K562 (cell line): ENCODE results near the gene LETM1. TPM values are rescaled to one million over a fixed set of nuclear protein-coding genes. Genes with fewer than 3 reads are reported as not detected.

Source experiments
- ASH1L ChIP-seq: fragments of 450-650 bp; IDR thresholded peaks from 2 replicates; pipeline ENCODE4 v1.6.1; 2018; ENCODE audit warnings: borderline replicate concordance, mild to moderate bottlenecking, low read depth; ENCODE audit not compliant: partially characterized antibody
- CHD1 ChIP-seq: fragments of 200-600 bp; sonication (generic); IDR thresholded peaks from one replicate; pipeline ENCODE4 v1.6.1; 2012; ENCODE audit warnings: mild to moderate bottlenecking, moderate library complexity, low read length, inconsistent platforms
- CSDE1 ChIP-seq, 2 experiments: fragments of 450-650 bp; IDR thresholded peaks; 2 replicates each; pipeline ENCODE4 v1.6.1; 2016; ENCODE audit warnings: mild to moderate bottlenecking in 1 of 2
- CXXC5 ChIP-seq: fragments of 250-450 bp; sonication (Bioruptor Pico); IDR thresholded peaks from 2 replicates; pipeline ENCODE4 v1.8.0; 2022; ENCODE audit warnings: inconsistent platforms, mild to moderate bottlenecking, moderate library complexity
- HDAC6 ChIP-seq: IDR thresholded peaks from 2 replicates; pipeline ENCODE4 v1.6.1; 2012; ENCODE audit warnings: low read depth, mild to moderate bottlenecking, control low read depth, inconsistent platforms, low read length, moderate library complexity
- IFI16 ChIP-seq: fragments of 250-450 bp; sonication (Bioruptor Pico); IDR thresholded peaks from 2 replicates; pipeline ENCODE4 v2.1.2; 2022; ENCODE audit warnings: mild to moderate bottlenecking, inconsistent platforms
- ILK ChIP-seq: fragments of 450-650 bp; IDR thresholded peaks from 2 replicates; pipeline ENCODE4 v1.6.1; 2016; ENCODE audit warnings: missing genetic modification characterization, low read depth, mild to moderate bottlenecking, missing compliant biosample characterization, moderate library complexity, borderline replicate concordance
- KDM5B ChIP-seq: fragments of 200-600 bp; sonication (generic); IDR thresholded peaks from 2 replicates; pipeline ENCODE4 v1.6.1; 2012; ENCODE audit warnings: low read depth, mild to moderate bottlenecking, moderate library complexity, low read length, control low read depth, inconsistent platforms; ENCODE audit not compliant: insufficient replicate concordance
- MAFK ChIP-seq: IDR thresholded peaks from 2 replicates; pipeline ENCODE4 v1.6.1; 2011; ENCODE audit warnings: low read length, improper control_type of control experiment
- NFXL1 ChIP-seq: fragments of 450-650 bp; formaldehyde crosslinking; IDR thresholded peaks from 2 replicates; pipeline ENCODE4 v1.4.0; 2021; ENCODE audit warnings: mild to moderate bottlenecking
- PKNOX1 ChIP-seq: fragments of 450-650 bp; IDR thresholded peaks from 2 replicates; pipeline ENCODE4 v1.6.1; 2016
- PYGO2 ChIP-seq: fragments of 450-650 bp; IDR thresholded peaks from 2 replicates; pipeline ENCODE4 v1.6.1; 2016; ENCODE audit warnings: mild to moderate bottlenecking, missing genetic modification characterization, moderate library complexity, missing compliant biosample characterization
- SMARCA4 ChIP-seq: fragments of 450-650 bp; IDR thresholded peaks from 2 replicates; pipeline ENCODE4 v1.6.1; 2016
- STAG1 ChIP-seq: sonication (generic); formaldehyde crosslinking; IDR thresholded peaks from 2 replicates; pipeline ENCODE4 v1.5.0; 2020; ENCODE audit warnings: missing genetic modification reagents, borderline replicate concordance
- YY1 ChIP-seq, 3 experiments: IDR thresholded peaks; 2 replicates each; pipeline ENCODE4 v1.6.1; 2011; ENCODE audit warnings: low read length in 2 of 3, mild to moderate bottlenecking in 2 of 3, moderate library complexity in 2 of 3, borderline replicate concordance in 1 of 3, control low read depth in 1 of 3, low read depth in 1 of 3; ENCODE audit not compliant: insufficient read depth in 3 of 3, insufficient replicate concordance in 2 of 3, control insufficient read depth in 1 of 3, insufficient read length in 1 of 3; ENCODE audit errors: extremely low read depth in 1 of 3
- ZNF324 ChIP-seq: fragments of 250-450 bp; sonication (Bioruptor Pico); IDR thresholded peaks from 2 replicates; pipeline ENCODE4 v1.4.0; 2020; ENCODE audit warnings: mild to moderate bottlenecking
- ZNF57 ChIP-seq: fragments of 450-650 bp; formaldehyde crosslinking; IDR thresholded peaks from 2 replicates; pipeline ENCODE4 v1.4.0; 2020; ENCODE audit warnings: mild to moderate bottlenecking, moderate library complexity
- ZSCAN29 ChIP-seq: fragments of 450-650 bp; IDR thresholded peaks from 2 replicates; pipeline ENCODE4 v1.6.1; 2017
- ZZZ3 ChIP-seq: fragments of 450-650 bp; IDR thresholded peaks from 2 replicates; pipeline ENCODE4 v1.6.1; 2016; ENCODE audit warnings: antibody characterized with exemption, mild to moderate bottlenecking, moderate library complexity
- polyA plus RNA-seq, 8 experiments: library from polyadenylated mRNA; depleted of rRNA in 4 of 8; stranded (reverse) in 5 of 8; unstranded in 3 of 8; fragments of >200 nt; fragmentation: Nextera tagmentation in 2 of 8; fragmentation: Illumina TruSeq in 1 of 8; extraction: Ambion mirVana in 2 of 8; extraction: Trizol in 1 of 8; gene quantifications; 2 replicates each; pipeline versions ENCODE4 v1.2.1 to v1.2.3, GENCODE V29; 2011 to 2014; ENCODE audit warnings: inconsistent platforms in 1 of 8, missing spikeins in 1 of 8
- total RNA-seq, 7 experiments: library from RNA; depleted of rRNA in 6 of 7; stranded (reverse); fragments of >200 nt in 6 of 7; fragmentation: Illumina TruSeq in 2 of 7; extraction: Trizol in 2 of 7; gene quantifications; 2 replicates each; pipeline versions ENCODE4 v1.2.1 to v1.2.3, GENCODE V29; 2011 to 2021; ENCODE audit warnings: low replicate concordance in 1 of 7
- TF ChIP-seq, protein P1 (sequence below): fragments of 250-450 bp; sonication (Bioruptor Pico); IDR thresholded peaks from 2 replicates; pipeline ENCODE4 v1.5.0; 2020; ENCODE audit warnings: mild to moderate bottlenecking, borderline replicate concordance
- TF ChIP-seq, protein P2 (sequence below): fragments of 250-450 bp; sonication (Bioruptor Pico); IDR thresholded peaks from 2 replicates; pipeline ENCODE4 v1.5.0; 2022; ENCODE audit warnings: mild to moderate bottlenecking
- TF ChIP-seq, protein P3 (sequence below): fragments of 250-450 bp; sonication (Bioruptor Pico); IDR thresholded peaks from 2 replicates; pipeline ENCODE4 v1.4.0; 2020; ENCODE audit warnings: borderline replicate concordance

The LETM1 gene
- total and polyA plus RNA-seq, 9 of the 15 experiments (the other 6 are each of a cell fraction or from before 2014, with no cell fraction given): 3.9 to 109 (median 35.0) TPM

GRCh38 chr4:1809754-1810502, 46.0 kb downstream of the LETM1 start (continued):
- TF ChIP-seq, protein P1, sequence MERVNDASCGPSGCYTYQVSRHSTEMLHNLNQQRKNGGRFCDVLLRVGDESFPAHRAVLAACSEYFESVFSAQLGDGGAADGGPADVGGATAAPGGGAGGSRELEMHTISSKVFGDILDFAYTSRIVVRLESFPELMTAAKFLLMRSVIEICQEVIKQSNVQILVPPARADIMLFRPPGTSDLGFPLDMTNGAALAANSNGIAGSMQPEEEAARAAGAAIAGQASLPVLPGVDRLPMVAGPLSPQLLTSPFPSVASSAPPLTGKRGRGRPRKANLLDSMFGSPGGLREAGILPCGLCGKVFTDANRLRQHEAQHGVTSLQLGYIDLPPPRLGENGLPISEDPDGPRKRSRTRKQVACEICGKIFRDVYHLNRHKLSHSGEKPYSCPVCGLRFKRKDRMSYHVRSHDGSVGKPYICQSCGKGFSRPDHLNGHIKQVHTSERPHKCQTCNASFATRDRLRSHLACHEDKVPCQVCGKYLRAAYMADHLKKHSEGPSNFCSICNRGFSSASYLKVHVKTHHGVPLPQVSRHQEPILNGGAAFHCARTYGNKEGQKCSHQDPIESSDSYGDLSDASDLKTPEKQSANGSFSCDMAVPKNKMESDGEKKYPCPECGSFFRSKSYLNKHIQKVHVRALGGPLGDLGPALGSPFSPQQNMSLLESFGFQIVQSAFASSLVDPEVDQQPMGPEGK (CRISPR knock-in tag): no peak
- TF ChIP-seq ZSCAN29: no peak
- TF ChIP-seq CSDE1 (IDR thresholded peaks at IDR 0.05): no peak
- no peak for TF ChIP-seq ZZZ3
- TF ChIP-seq, protein P2, sequence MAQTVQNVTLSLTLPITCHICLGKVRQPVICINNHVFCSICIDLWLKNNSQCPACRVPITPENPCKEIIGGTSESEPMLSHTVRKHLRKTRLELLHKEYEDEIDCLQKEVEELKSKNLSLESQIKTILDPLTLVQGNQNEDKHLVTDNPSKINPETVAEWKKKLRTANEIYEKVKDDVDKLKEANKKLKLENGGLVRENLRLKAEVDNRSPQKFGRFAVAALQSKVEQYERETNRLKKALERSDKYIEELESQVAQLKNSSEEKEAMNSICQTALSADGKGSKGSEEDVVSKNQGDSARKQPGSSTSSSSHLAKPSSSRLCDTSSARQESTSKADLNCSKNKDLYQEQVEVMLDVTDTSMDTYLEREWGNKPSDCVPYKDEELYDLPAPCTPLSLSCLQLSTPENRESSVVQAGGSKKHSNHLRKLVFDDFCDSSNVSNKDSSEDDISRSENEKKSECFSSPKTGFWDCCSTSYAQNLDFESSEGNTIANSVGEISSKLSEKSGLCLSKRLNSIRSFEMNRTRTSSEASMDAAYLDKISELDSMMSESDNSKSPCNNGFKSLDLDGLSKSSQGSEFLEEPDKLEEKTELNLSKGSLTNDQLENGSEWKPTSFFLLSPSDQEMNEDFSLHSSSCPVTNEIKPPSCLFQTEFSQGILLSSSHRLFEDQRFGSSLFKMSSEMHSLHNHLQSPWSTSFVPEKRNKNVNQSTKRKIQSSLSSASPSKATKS (CRISPR knock-in tag): no peak
- TF ChIP-seq STAG1 (CRISPR knock-in tag): peak; percentile 94
- TF ChIP-seq ASH1L: no peak
- no peak for TF ChIP-seq HDAC6
- TF ChIP-seq ZNF324: no peak
- TF ChIP-seq CHD1: no peak
- TF ChIP-seq SMARCA4: no peak
- no peak for TF ChIP-seq CXXC5
- TF ChIP-seq PYGO2 (tag): no peak
- no peak for TF ChIP-seq KDM5B
- no peak for TF ChIP-seq ZNF57
- no peak for TF ChIP-seq MAFK
- TF ChIP-seq YY1 (IDR thresholded peaks at IDR 0.05; ENCODE audit: borderline replicate concordance in 1 of 3, control insufficient read depth in 1 of 3, extremely low read depth in 1 of 3, insufficient read depth in 3 of 3, insufficient read length in 1 of 3, insufficient replicate concordance in 2 of 3, low read depth in 1 of 3, low read length in 2 of 3): peak in 1 of 3 experiments; percentile 11
- no peak for TF ChIP-seq IFI16 (CRISPR knock-in tag)
- TF ChIP-seq ILK (tag): no peak
- TF ChIP-seq NFXL1 (CRISPR knock-in tag): no peak
- TF ChIP-seq, protein P3, sequence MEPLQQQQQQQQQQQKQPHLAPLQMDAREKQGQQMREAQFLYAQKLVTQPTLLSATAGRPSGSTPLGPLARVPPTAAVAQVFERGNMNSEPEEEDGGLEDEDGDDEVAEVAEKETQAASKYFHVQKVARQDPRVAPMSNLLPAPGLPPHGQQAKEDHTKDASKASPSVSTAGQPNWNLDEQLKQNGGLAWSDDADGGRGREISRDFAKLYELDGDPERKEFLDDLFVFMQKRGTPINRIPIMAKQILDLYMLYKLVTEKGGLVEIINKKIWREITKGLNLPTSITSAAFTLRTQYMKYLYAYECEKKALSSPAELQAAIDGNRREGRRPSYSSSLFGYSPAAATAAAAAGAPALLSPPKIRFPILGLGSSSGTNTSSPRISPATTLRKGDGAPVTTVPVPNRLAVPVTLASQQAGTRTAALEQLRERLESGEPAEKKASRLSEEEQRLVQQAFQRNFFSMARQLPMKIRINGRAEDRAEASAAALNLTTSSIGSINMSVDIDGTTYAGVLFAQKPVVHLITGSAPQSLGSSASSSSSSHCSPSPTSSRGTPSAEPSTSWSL: no peak
- peak; percentile 56 for TF ChIP-seq PKNOX1
